Measurements from ENCODE around the gene GJB5.

DNA sequence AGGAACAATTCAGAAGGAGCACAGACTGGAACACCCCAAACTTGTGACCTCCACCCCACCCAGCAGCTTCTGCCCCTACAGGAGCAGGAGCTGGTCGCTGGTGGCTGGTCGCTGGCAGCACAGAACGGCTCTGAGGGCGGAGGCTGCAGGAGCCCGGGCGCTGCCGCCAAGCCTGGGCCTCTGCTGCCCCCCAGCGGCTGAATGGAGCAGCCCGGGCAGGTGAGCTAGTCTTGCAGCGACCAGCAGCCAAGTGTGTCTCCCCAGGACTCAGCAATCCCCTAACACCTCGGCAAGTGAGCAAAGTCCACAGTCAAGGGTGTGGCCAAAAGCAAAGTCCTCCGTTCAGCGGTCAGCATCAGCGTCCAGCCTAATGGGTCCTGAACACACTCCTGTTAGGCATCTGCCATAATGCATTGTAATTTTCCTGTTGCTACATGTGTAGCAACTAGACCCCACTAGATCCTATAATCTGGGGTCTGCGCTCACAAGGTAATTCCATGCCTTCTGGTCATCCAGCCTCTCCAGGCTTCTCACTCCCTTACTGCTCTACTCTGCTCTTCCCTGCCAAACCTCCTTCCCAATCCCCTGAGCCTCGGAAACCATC, 12.1 kb upstream of the GJB5 start:
- TF ChIP-seq, protein P1, sequence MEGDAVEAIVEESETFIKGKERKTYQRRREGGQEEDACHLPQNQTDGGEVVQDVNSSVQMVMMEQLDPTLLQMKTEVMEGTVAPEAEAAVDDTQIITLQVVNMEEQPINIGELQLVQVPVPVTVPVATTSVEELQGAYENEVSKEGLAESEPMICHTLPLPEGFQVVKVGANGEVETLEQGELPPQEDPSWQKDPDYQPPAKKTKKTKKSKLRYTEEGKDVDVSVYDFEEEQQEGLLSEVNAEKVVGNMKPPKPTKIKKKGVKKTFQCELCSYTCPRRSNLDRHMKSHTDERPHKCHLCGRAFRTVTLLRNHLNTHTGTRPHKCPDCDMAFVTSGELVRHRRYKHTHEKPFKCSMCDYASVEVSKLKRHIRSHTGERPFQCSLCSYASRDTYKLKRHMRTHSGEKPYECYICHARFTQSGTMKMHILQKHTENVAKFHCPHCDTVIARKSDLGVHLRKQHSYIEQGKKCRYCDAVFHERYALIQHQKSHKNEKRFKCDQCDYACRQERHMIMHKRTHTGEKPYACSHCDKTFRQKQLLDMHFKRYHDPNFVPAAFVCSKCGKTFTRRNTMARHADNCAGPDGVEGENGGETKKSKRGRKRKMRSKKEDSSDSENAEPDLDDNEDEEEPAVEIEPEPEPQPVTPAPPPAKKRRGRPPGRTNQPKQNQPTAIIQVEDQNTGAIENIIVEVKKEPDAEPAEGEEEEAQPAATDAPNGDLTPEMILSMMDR (IDR thresholded peaks at IDR 0.05), result peak; percentile 38 to 84 (median 77)
- TF ChIP-seq POLR2A (IDR thresholded peaks at IDR 0.05) (no peak), POLR2AphosphoS5 (IDR thresholded peaks at IDR 0.05) (no peak)

Measured in breast epithelium (tissue), 3 donors.